SK-N-MC (cell line): ENCODE measurements around the gene EGFR.

ENCODE experiments used
- EZH2 ChIP-seq: fragments of 200-600 bp; sonication (generic); IDR thresholded peaks from one replicate; pipeline ENCODE4 v1.6.1; 2017; ENCODE audit warnings: antibody characterized with exemption
- POLR2AphosphoS5 ChIP-seq: IDR thresholded peaks from 2 replicates; pipeline ENCODE4 v1.6.1; 2012; ENCODE audit warnings: mild to moderate bottlenecking, low read depth, low read length, borderline replicate concordance

DNA sequence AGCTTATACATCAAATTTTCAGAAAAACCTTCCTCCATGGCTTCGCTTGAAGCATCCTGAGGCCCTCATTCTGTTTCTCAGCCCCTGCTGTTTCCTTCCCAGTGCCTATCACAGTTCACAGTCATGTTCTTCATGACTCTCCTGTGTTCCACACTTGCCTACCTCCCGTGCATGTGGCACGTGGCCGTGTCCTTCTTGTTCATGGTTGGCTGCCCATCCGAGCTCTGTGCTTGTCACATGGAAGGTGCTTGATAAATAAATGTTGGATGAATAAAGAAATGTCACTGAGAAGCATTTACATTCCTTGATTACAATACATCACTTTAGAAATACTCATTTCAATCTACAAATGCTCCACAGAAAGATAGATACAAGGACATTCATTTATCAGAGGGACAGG, 23.7 kb upstream of the EGFR start:
- TF ChIP-seq POLR2AphosphoS5, result no peak
- no peak for TF ChIP-seq EZH2
